HepG2 (cell line): ENCODE measurements around the gene TAL2. TPM values are rescaled to one million over a fixed set of nuclear protein-coding genes. Genes with fewer than 3 reads are reported as not detected.

ENCODE experiments used
- ATAC-seq: fragments of 200-7000 bp; cut with Tn5 transposase; 3 replicates; pipeline ENCODE4 v1.9.1; 2020; ENCODE audit warnings: mild to moderate bottlenecking, moderate library complexity
- BruUV-seq: library from RNA; stranded (reverse); fragments of 400-500 nt; replicated peaks from 2 replicates; lab custom pipeline; 2021; lab: Mats Ljungman, UMichigan
- CTCF ChIA-PET: fragments of 300-600 bp; formaldehyde crosslinking; extraction: SDS; loops from one replicate; lab custom pipeline; 2021; ENCODE audit warnings: low total read pairs, inconsistent platforms, low intra/inter-chr PET ratio; lab: Yijun Ruan, JAX
- POLR2A ChIA-PET: fragments of 350-600 bp; sonication (Branson Sonifier 250); formaldehyde crosslinking; loops from one replicate; lab custom pipeline; 2020; ENCODE audit warnings: antibody characterized with exemption, inconsistent platforms; lab: Yijun Ruan, JAX
- DNase-seq: peaks from one replicate; pipeline ENCODE4 v3.0.0-alpha.2; 2015; ENCODE audit warnings: low spot score
- FAIRE-seq: peaks from 3 replicates; lab custom pipeline; 2011; peaks lifted over from hg19 to GRCh38; lab: Jason Lieb, UNC
- H2AFZ ChIP-seq: one replicate; pipeline ENCODE4 v1.6.1; 2011; ENCODE audit warnings: low read length, inconsistent platforms
- H3K27ac ChIP-seq: fragments of 300-600 bp; 3 replicates; pipeline ENCODE4 v1.8.0; 2011; ENCODE audit warnings: mixed run types, mild to moderate bottlenecking, mixed read lengths, low read length, inconsistent platforms; ENCODE audit not compliant: insufficient read depth; ENCODE audit errors: extremely low read length
- H3K27me3 ChIP-seq, 2 experiments: fragments of 200-600 bp in 1 of 2; 2 replicates in 1 of 2; 3 replicates in 1 of 2; pipeline versions ENCODE4 v1.6.0 to v1.8.0; 2011; ENCODE audit warnings: low read length in 2 of 2, mild to moderate bottlenecking in 2 of 2, moderate library complexity in 2 of 2, inconsistent platforms in 1 of 2; ENCODE audit not compliant: insufficient read depth in 2 of 2, control insufficient read depth in 1 of 2
- H3K36me3 ChIP-seq, 2 experiments: fragments of 200-600 bp in 1 of 2; replicated peaks in 1 of 2; 2 replicates in 1 of 2; 3 replicates in 1 of 2; pipeline versions ENCODE4 v1.5.1 to v1.8.0; 2011; ENCODE audit warnings: low read length in 2 of 2, inconsistent platforms in 1 of 2; ENCODE audit not compliant: insufficient read depth in 2 of 2, control insufficient read depth in 1 of 2
- H3K4me1 ChIP-seq: 2 replicates; pipeline ENCODE4 v1.5.1; 2012; ENCODE audit warnings: low read length, inconsistent platforms; ENCODE audit not compliant: insufficient read depth
- H3K4me2 ChIP-seq: 2 replicates; pipeline ENCODE4 v1.6.0; 2011; ENCODE audit warnings: low read depth, low read length, inconsistent platforms
- H3K4me3 ChIP-seq, 3 experiments: fragments of 200-600 bp in 1 of 3; sonication (generic), shearing (Covaris generic) in 1 of 3; replicated peaks in 1 of 3; 2 replicates each; pipeline ENCODE4 v1.5.1; 2011 to 2016; ENCODE audit warnings: low read length in 3 of 3, inconsistent platforms in 2 of 3, low read depth in 2 of 3, mild to moderate bottlenecking in 2 of 3, control low read depth in 1 of 3, mixed read lengths in 1 of 3; ENCODE audit not compliant: insufficient read depth in 1 of 3
- H3K79me2 ChIP-seq: one replicate; pipeline ENCODE4 v1.6.1; 2011; ENCODE audit warnings: low read length, inconsistent platforms; ENCODE audit not compliant: insufficient read depth
- H3K9ac ChIP-seq: 2 replicates; pipeline ENCODE4 v1.6.0; 2011; ENCODE audit warnings: mild to moderate bottlenecking, low read depth, low read length, inconsistent platforms; ENCODE audit not compliant: insufficient read depth
- H3K9me3 ChIP-seq: 2 replicates; pipeline ENCODE4 v1.5.1; 2012; ENCODE audit warnings: mild to moderate bottlenecking, low read length
- H4K20me1 ChIP-seq: 2 replicates; pipeline ENCODE4 v1.6.0; 2011; ENCODE audit warnings: inconsistent platforms, mild to moderate bottlenecking, low read length, moderate library complexity; ENCODE audit not compliant: insufficient read depth
- HHEX ChIP-seq: IDR thresholded peaks from 2 replicates; pipeline ENCODE4 v1.6.1; 2016; ENCODE audit warnings: control low read depth
- HNRNPL ChIP-seq: fragments of 200-400 bp; formaldehyde crosslinking; IDR thresholded peaks from 2 replicates; pipeline ENCODE4 v1.6.1; 2017; ENCODE audit warnings: mild to moderate bottlenecking, low read depth, low read length
- KAT8 ChIP-seq: IDR thresholded peaks from 2 replicates; pipeline ENCODE4 v1.6.1; 2016; ENCODE audit warnings: missing genetic modification reagents, missing compliant biosample characterization
- KDM2A ChIP-seq: sonication (generic); formaldehyde crosslinking; IDR thresholded peaks from 2 replicates; pipeline ENCODE4 v1.4.0; 2020; ENCODE audit warnings: low read depth, missing genetic modification reagents, borderline replicate concordance
- MBD4 ChIP-seq: IDR thresholded peaks from 2 replicates; pipeline ENCODE4 v1.6.1; 2012; ENCODE audit warnings: low read length, inconsistent platforms, borderline replicate concordance
- REL ChIP-seq: sonication (generic); formaldehyde crosslinking; conservative IDR thresholded peaks from 2 replicates; pipeline ENCODE4 v1.8.0; 2022; ENCODE audit warnings: mild to moderate bottlenecking, missing genetic modification reagents, moderate library complexity
- TEAD3 ChIP-seq: optimal IDR thresholded peaks from 2 replicates; pipeline ENCODE3; 2016; ENCODE audit warnings: borderline replicate concordance
- ZNF260 ChIP-seq: sonication (generic); formaldehyde crosslinking; IDR thresholded peaks from 2 replicates; pipeline ENCODE4 v1.4.0; 2020; ENCODE audit warnings: missing genetic modification reagents, low read depth, mild to moderate bottlenecking, borderline replicate concordance
- ZNF30 ChIP-seq: sonication (generic); formaldehyde crosslinking; IDR thresholded peaks from 2 replicates; pipeline ENCODE4 v1.5.0; 2020; ENCODE audit warnings: mild to moderate bottlenecking, missing genetic modification reagents
- ZNF34 ChIP-seq: sonication (generic); formaldehyde crosslinking; IDR thresholded peaks from 2 replicates; pipeline ENCODE4 v1.4.0; 2020; ENCODE audit warnings: mild to moderate bottlenecking, missing genetic modification reagents, borderline replicate concordance
- ZNF430 ChIP-seq: sonication (generic); formaldehyde crosslinking; IDR thresholded peaks from 2 replicates; pipeline ENCODE4 v1.9.0; 2021; ENCODE audit warnings: mild to moderate bottlenecking, missing genetic modification reagents
- ZNF672 ChIP-seq: sonication (generic); formaldehyde crosslinking; IDR thresholded peaks from 2 replicates; pipeline ENCODE4 v1.8.1; 2022; ENCODE audit warnings: missing genetic modification reagents
- WGBS: methylation state at CpG from one replicate; pipeline ENCODE4 v1.1.6; 2017; ENCODE audit warnings: low lambda C conversion rate; 5-methylcytosine and 5-hydroxymethylcytosine counted together
- in situ Hi-C: cut with HindIII; loops from 2 replicates; pipeline ENCODE4 v1.10.0; 2017; ENCODE audit warnings: low pct_unique_long_range_greater_than_20kb; ENCODE audit not compliant: extremely low pct_ligation_motif_present
- intact Hi-C: fragments of 100-400 bp; cut with micrococcal nuclease; formaldehyde crosslinking; loops from one replicate; pipeline ENCODE4 v1.10.0; 2022; ENCODE audit not compliant: unreplicated experiment
- polyA plus RNA-seq, 8 experiments: library from polyadenylated mRNA; depleted of rRNA in 3 of 8; stranded (reverse) in 7 of 8; unstranded in 1 of 8; fragments of >200 nt; fragmentation: Illumina TruSeq in 4 of 8; extraction: Trizol in 4 of 8; gene quantifications; 2 replicates each; pipeline versions ENCODE4 v1.2.1 to v1.2.3, GENCODE V29; 2011 to 2016; ENCODE audit warnings: low read depth in 4 of 8, missing spikeins in 1 of 8, mixed read lengths in 1 of 8; ENCODE audit not compliant: insufficient read depth in 1 of 8
- total RNA-seq, 5 experiments: library from RNA; depleted of rRNA; stranded (reverse); fragments of >200 nt; fragmentation: Illumina TruSeq; extraction: Trizol; gene quantifications; 2 replicates each; pipeline ENCODE4 v1.2.3, GENCODE V29; 2016; ENCODE audit warnings: low read depth in 1 of 5

The TAL2 gene
- total and polyA plus RNA-seq, 2 of the 13 experiments (the other 11 are each of a cell fraction or from before 2014, with no cell fraction given), result 0.22 TPM; not detected in 1

GRCh38 chr9:105673850-105674387 is 11.7 kb downstream of the TAL2 start:
- H2AFZ ChIP-seq, result no peak overlapping the region
- 34% methylated on average over 3 of the region's 3 CpGs for whole genome bisulfite sequencing
- no TSS peak for BruUV-seq
- H3K4me2 ChIP-seq, result no peak overlapping the region
- CTCF ChIA-PET, result no interaction called here
- no peak overlapping the region for H3K9ac ChIP-seq
- no peak overlapping the region for H3K27ac ChIP-seq
- H3K36me3 ChIP-seq, result no peaks in the 10 kb centered on the region
- TF ChIP-seq KAT8 (CRISPR knock-in tag) (no peak), ZNF430 (CRISPR knock-in tag) (no peak)
- no peaks in the 10 kb centered on the region for H3K79me2 ChIP-seq
- no peak for ATAC-seq
- POLR2A ChIA-PET, result no interaction called here
- no peak for FAIRE-seq
- peaks cover 28% of the 10 kb centered on the region for H3K4me1 ChIP-seq
- H3K4me3 ChIP-seq, result no peak overlapping the region
- no peaks in the 10 kb centered on the region for H4K20me1 ChIP-seq
- H3K9me3 ChIP-seq, result no peaks in the 10 kb centered on the region
- DNase-seq, result no peak
- intact Hi-C loops (no loop called here), in situ Hi-C loops (no loop called here)
- H3K27me3 ChIP-seq, result no peaks in the 10 kb centered on the region; a peak in 1 of 5 replicates

GRCh38 chr9:105676351-105676923 is 14.2 kb downstream of the TAL2 start:
- H3K4me3 ChIP-seq, result no peak overlapping the region
- POLR2A ChIA-PET, result no interaction called here
- ATAC-seq, result no peak
- no peaks in the 10 kb centered on the region for H3K79me2 ChIP-seq
- no peak overlapping the region for H3K27ac ChIP-seq
- in situ Hi-C loops, result no loop called here
- no peaks in the 10 kb centered on the region for H4K20me1 ChIP-seq
- H3K4me1 ChIP-seq, result peaks cover 47% of the 10 kb centered on the region
- CTCF ChIA-PET, result no interaction called here
- H3K9ac ChIP-seq, result no peak overlapping the region
- intact Hi-C loops, result loop anchor here (5.0 kb wide), 1 partner anchor 44 kb away; no protein-coding TSS in a partner anchor
- WGBS, result 41% methylated on average over 6 of the region's 6 CpGs
- no peak for DNase-seq
- FAIRE-seq, result no peak
- no peaks in the 10 kb centered on the region; a peak in 1 of 5 replicates for H3K27me3 ChIP-seq
- no peak overlapping the region for H3K4me2 ChIP-seq
- no peaks in the 10 kb centered on the region for H3K36me3 ChIP-seq
- H2AFZ ChIP-seq, result no peak overlapping the region
- BruUV-seq, result no TSS peak
- H3K9me3 ChIP-seq, result no peaks in the 10 kb centered on the region
- TF ChIP-seq HNRNPL (no peak), ZNF34 (CRISPR knock-in tag) (no peak), HHEX (CRISPR knock-in tag) (no peak), ZNF260 (CRISPR knock-in tag) (no peak), KDM2A (CRISPR knock-in tag) (no peak), ZNF672 (CRISPR knock-in tag) (no peak), TEAD3 (CRISPR knock-in tag) (no peak), MBD4 (no peak), REL (CRISPR knock-in tag) (no peak), ZNF30 (no peak)
